ENCODE results near the gene MMP21.

- TF ChIP-seq, protein P1, sequence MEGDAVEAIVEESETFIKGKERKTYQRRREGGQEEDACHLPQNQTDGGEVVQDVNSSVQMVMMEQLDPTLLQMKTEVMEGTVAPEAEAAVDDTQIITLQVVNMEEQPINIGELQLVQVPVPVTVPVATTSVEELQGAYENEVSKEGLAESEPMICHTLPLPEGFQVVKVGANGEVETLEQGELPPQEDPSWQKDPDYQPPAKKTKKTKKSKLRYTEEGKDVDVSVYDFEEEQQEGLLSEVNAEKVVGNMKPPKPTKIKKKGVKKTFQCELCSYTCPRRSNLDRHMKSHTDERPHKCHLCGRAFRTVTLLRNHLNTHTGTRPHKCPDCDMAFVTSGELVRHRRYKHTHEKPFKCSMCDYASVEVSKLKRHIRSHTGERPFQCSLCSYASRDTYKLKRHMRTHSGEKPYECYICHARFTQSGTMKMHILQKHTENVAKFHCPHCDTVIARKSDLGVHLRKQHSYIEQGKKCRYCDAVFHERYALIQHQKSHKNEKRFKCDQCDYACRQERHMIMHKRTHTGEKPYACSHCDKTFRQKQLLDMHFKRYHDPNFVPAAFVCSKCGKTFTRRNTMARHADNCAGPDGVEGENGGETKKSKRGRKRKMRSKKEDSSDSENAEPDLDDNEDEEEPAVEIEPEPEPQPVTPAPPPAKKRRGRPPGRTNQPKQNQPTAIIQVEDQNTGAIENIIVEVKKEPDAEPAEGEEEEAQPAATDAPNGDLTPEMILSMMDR (conservative IDR thresholded peaks at IDR 0.05 in 1 of 2, IDR thresholded peaks at IDR 0.05 in 1 of 2; ENCODE audit: extremely low read depth in 1 of 2, insufficient read depth in 1 of 2, low read depth in 1 of 2, low read length in 2 of 2), result no peak
- TF ChIP-seq EZH2 (IDR thresholded peaks at IDR 0.05; ENCODE audit: borderline replicate concordance, low read length), result no peak
These were observed 26.0 kb upstream of the MMP21 start for GRCh38 chr10:125801574-125801973.

Measured in mammary epithelial cell (primary cell).